ENCODE results near the gene DSCAML1.

Gene DSCAML1

GRCh38 chr11:117662671-117663269 is 134.2 kb downstream of the DSCAML1 start:
- DNase-seq: no peak
- Histone ChIP-seq H3K27ac (no peak overlapping the region), H3K27me3 (ENCODE audit: insufficient read depth, low read depth, severe bottlenecking) (no peaks in the 10 kb centered on the region), H3K36me3 (no peaks in the 10 kb centered on the region), H3K4me3 (ENCODE audit: low read depth, low read length) (no peak overlapping the region), H3K9me3 (ENCODE audit: severe bottlenecking) (no peaks in the 10 kb centered on the region)
- no peak for TF ChIP-seq CTCF (IDR thresholded peaks at IDR 0.05; ENCODE audit: low read depth, low read length)

- Histone ChIP-seq H3K27ac (no peak overlapping the region), H3K9me3 (ENCODE audit: severe bottlenecking) (no peaks in the 10 kb centered on the region), H3K36me3 (no peaks in the 10 kb centered on the region), H3K27me3 (ENCODE audit: insufficient read depth, low read depth, severe bottlenecking) (no peaks in the 10 kb centered on the region), H3K4me3 (ENCODE audit: low read depth, low read length) (no peak overlapping the region)
- no peak for DNase-seq
- no peak for TF ChIP-seq CTCF (IDR thresholded peaks at IDR 0.05; ENCODE audit: low read depth, low read length)
Measured at GRCh38 chr11:117662255-117662654, 134.8 kb downstream of the DSCAML1 start.

- no peaks in the 10 kb centered on the region for H3K27me3 ChIP-seq (ENCODE audit: insufficient read depth, low read depth, severe bottlenecking)
- no peaks in the 10 kb centered on the region for H3K9me3 ChIP-seq (ENCODE audit: severe bottlenecking)
- TF ChIP-seq CTCF (IDR thresholded peaks at IDR 0.05; ENCODE audit: low read depth, low read length): no peak
- no peak for DNase-seq
- no peak overlapping the region for H3K4me3 ChIP-seq (ENCODE audit: low read depth, low read length)
- H3K36me3 ChIP-seq: no peaks in the 10 kb centered on the region
- no peak overlapping the region for H3K27ac ChIP-seq
Measured at GRCh38 chr11:117658809-117659208, 138.2 kb downstream of the DSCAML1 start.

DNA sequence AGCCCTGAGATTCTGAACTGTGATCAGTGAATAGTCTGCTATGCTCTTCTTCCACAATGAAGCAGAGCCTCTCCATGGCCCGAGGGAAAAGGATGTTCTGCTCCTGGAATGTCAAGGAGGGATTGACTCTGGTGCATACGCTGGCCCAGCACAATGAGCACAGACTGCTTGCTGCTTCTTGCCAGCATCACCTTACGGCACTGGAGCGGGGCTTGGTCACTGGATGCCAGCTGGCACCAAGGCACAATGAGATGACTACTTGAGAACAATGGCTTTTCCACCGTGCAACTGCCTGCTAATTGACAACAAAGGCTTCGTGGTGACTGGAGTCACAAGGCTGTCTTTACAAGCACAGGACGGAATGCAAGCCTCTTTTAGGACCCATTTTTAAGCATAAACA is 139.2 kb downstream of the DSCAML1 start:
- Histone ChIP-seq H3K27ac (no peak overlapping the region), H3K36me3 (no peaks in the 10 kb centered on the region), H3K27me3 (ENCODE audit: insufficient read depth, low read depth, severe bottlenecking) (no peaks in the 10 kb centered on the region), H3K4me3 (ENCODE audit: low read depth, low read length) (no peak overlapping the region), H3K9me3 (ENCODE audit: severe bottlenecking) (no peaks in the 10 kb centered on the region)
- no peak for TF ChIP-seq CTCF (IDR thresholded peaks at IDR 0.05; ENCODE audit: low read depth, low read length)
- no peak for DNase-seq

DNA sequence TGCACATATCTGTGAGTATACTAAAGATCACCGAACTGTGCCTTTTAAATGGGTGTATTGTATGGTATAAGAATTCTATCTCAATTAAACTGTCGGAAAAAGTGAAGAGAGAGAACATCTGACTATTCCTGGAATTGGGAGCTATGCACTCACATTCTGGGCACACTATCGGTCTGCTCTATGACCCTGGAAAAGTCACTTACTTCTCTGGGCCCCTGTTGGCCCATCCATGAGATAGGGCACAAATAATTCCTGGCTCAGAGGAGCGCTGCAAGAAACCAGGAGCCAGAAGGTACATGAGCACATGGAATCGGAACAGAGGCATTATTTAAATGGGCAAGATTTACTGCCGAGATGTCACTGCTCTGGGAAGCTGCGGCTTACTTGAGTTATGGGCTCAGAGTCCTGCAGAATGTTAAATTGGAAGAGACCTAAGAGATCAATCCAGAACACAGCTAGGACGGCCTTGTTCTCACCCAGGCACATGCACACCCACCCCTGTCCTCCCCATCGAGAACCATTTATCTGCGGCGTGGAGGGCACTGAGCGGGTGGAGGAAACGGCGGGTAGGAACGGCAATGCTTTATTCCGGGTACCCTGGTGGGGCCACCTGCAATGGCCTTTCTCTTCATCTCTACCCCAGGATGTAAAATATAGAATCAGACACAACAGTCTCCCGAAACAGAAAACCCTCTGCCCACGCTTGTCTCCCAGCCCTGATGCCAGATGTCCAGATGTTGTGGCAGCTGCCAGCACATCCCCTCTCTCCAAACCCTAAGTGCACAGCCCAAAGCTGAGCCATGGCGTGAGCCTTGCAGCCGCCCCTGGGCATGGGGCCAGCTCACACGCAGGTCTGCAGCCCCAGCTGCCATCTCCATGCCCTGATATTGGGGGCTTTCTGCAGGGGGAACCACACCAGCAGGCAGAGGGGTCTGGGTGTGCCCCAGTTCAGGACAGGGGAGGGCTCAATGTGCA is 142.4 kb downstream of the DSCAML1 start:
- TF ChIP-seq CTCF (IDR thresholded peaks at IDR 0.05; ENCODE audit: low read depth, low read length): no peak
- no peaks in the 10 kb centered on the region for H3K27me3 ChIP-seq (ENCODE audit: insufficient read depth, low read depth, severe bottlenecking)
- no peak overlapping the region for H3K27ac ChIP-seq
- H3K9me3 ChIP-seq (ENCODE audit: severe bottlenecking): no peaks in the 10 kb centered on the region
- no peak overlapping the region for H3K4me3 ChIP-seq (ENCODE audit: low read depth, low read length)
- no peaks in the 10 kb centered on the region for H3K36me3 ChIP-seq
- DNase-seq: no peak

Data from WERI-Rb-1 (cell line).